Medulla oblongata (tissue), 1 donor: ENCODE measurements around the gene TRABD2B.

ENCODE experiments used
- DNase-seq: peaks from one replicate; pipeline ENCODE4 v3.0.0-alpha.2; 2015; ENCODE audit errors: extremely low spot score

TRABD2B gene

GRCh38 chr1:47911424-47911823 is 85.8 kb downstream of the TRABD2B start:
- no peak for DNase-seq

GRCh38 chr1:47908258-47908657 is 88.9 kb downstream of the TRABD2B start:
- DNase-seq, result no peak

- no peak for DNase-seq
Measured at GRCh38 chr1:47907177-47907528, 90.0 kb downstream of the TRABD2B start.

- DNase-seq, result peak; percentile 3
Measured at GRCh38 chr1:47906527-47907176, 90.5 kb downstream of the TRABD2B start.

GRCh38 chr1:47906009-47906432 is 91.2 kb downstream of the TRABD2B start:
- no peak for DNase-seq

- DNase-seq, result no peak
Measured at GRCh38 chr1:47903723-47904122, 93.5 kb downstream of the TRABD2B start.

GRCh38 chr1:47901001-47901575 is 96.1 kb downstream of the TRABD2B start:
- DNase-seq, result no peak

- no peak for DNase-seq
Measured at GRCh38 chr1:47898133-47898845, 98.9 kb downstream of the TRABD2B start.

GRCh38 chr1:47895279-47896125 is 101.7 kb downstream of the TRABD2B start:
- DNase-seq, result no peak

GRCh38 chr1:47894410-47895278 is 102.5 kb downstream of the TRABD2B start:
- DNase-seq, result no peak

GRCh38 chr1:47893412-47893811 is 103.8 kb downstream of the TRABD2B start:
- no peak for DNase-seq

GRCh38 chr1:47890779-47891178 is 106.4 kb downstream of the TRABD2B start:
- DNase-seq, result no peak

GRCh38 chr1:47888294-47888629 is 108.9 kb downstream of the TRABD2B start:
- no peak for DNase-seq

GRCh38 chr1:47887475-47888293 is 109.5 kb downstream of the TRABD2B start:
- no peak for DNase-seq

GRCh38 chr1:47887060-47887459 is 110.1 kb downstream of the TRABD2B start:
- DNase-seq, result no peak

- DNase-seq, result no peak
Measured at GRCh38 chr1:47886141-47886540, 111.0 kb downstream of the TRABD2B start.

- no peak for DNase-seq
Measured at GRCh38 chr1:47885062-47885830, 111.9 kb downstream of the TRABD2B start.

GRCh38 chr1:47883963-47884362 is 113.2 kb downstream of the TRABD2B start:
- DNase-seq, result no peak

GRCh38 chr1:47881505-47882442 is 115.4 kb downstream of the TRABD2B start:
- DNase-seq, result no peak
